GM23248 (cell line): ENCODE results near the gene DAAM1.

Source experiments
- EZH2 ChIP-seq: fragments of 200-600 bp; sonication (generic); IDR thresholded peaks from 2 replicates; pipeline ENCODE4 v1.6.1; 2018; ENCODE audit warnings: antibody characterized with exemption, mild to moderate bottlenecking; ENCODE audit not compliant: insufficient read depth, poor library complexity, severe bottlenecking
- EZH2phosphoT487 ChIP-seq: fragments of 200-600 bp; sonication (generic); IDR thresholded peaks from 2 replicates; pipeline ENCODE4 v1.6.1; 2018; ENCODE audit warnings: antibody characterized with exemption, moderate library complexity, mild to moderate bottlenecking, low read depth; ENCODE audit not compliant: insufficient read depth

DNA sequence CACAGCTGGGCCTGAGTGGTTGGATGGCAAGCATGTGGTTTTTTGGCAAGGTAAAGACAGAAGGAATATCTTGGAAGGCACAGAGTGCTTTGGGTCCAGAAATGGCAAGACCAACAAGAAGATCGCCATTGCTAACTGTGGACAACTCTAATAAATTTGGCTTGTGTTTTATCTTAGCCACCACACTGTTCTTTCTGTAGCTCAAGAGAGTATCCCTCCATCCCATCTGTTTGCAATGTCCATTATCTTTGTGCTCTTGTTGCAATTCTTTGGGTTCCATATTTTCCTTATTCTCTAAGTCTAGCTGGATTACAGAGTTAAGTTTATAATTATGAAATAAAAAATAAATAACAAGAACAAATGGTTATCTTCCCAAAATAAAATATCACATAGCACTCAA lies 6.7 kb upstream of the DAAM1 start:
- TF ChIP-seq EZH2 (no peak), EZH2phosphoT487 (no peak)
